Neural progenitor cell (in vitro differentiated cells): ENCODE data around the gene HLA-DMB. TPM values are rescaled to one million over a fixed set of nuclear protein-coding genes. Genes with fewer than 3 reads are reported as not detected.

ENCODE experiments used
- DNase-seq: peaks from one replicate; pipeline ENCODE4 v3.0.0-alpha.2; 2016; ENCODE audit warnings: low spot score
- H2AFZ ChIP-seq: fragments of 200-600 bp; sonication (generic); replicated peaks from 2 replicates; pipeline ENCODE4 v1.6.1; 2016; ENCODE audit warnings: antibody characterized with exemption
- H3F3A ChIP-seq: fragments of 200-600 bp; sonication (generic); 2 replicates; pipeline ENCODE4 v1.6.1; 2016; ENCODE audit warnings: antibody characterized with exemption, low read depth
- H3K27ac ChIP-seq: fragments of 200-600 bp; sonication (generic); 2 replicates; pipeline ENCODE4 v1.5.1; 2016; ENCODE audit warnings: mild to moderate bottlenecking
- H3K27me3 ChIP-seq: fragments of 200-600 bp; sonication (generic); 2 replicates; pipeline ENCODE4 v1.6.1; 2016; ENCODE audit warnings: mild to moderate bottlenecking, moderate library complexity
- H3K36me3 ChIP-seq: fragments of 200-600 bp; sonication (generic); 2 replicates; pipeline ENCODE4 v1.5.1; 2016
- H3K4me1 ChIP-seq: fragments of 200-600 bp; sonication (generic); 2 replicates; pipeline ENCODE4 v1.6.1; 2016; ENCODE audit warnings: mixed run types
- H3K4me2 ChIP-seq: fragments of 200-600 bp; sonication (generic); 2 replicates; pipeline ENCODE4 v1.6.1; 2016
- H3K4me3 ChIP-seq: fragments of 200-600 bp; sonication (generic); 2 replicates; pipeline ENCODE4 v1.5.1; 2016
- H3K79me2 ChIP-seq: fragments of 200-600 bp; sonication (generic); 2 replicates; pipeline ENCODE4 v1.6.1; 2016; ENCODE audit warnings: low read depth
- H3K9ac ChIP-seq: fragments of 200-600 bp; sonication (generic); 2 replicates; pipeline ENCODE4 v1.6.1; 2016
- H3K9me3 ChIP-seq: fragments of 200-600 bp; sonication (generic); 2 replicates; pipeline ENCODE4 v1.5.1; 2016; ENCODE audit warnings: low read depth
- H4K20me1 ChIP-seq: fragments of 200-600 bp; sonication (generic); 2 replicates; pipeline ENCODE4 v1.6.1; 2016; ENCODE audit warnings: low read depth
- H3K27ac Mint-ChIP-seq: 3 replicates; pipeline ENCODE4 v1.8.0; 2021; ENCODE audit warnings: mixed read lengths
- H3K27me3 Mint-ChIP-seq: 2 replicates; pipeline ENCODE4 v1.8.0; 2022; ENCODE audit warnings: low read depth, mild to moderate bottlenecking, inconsistent platforms, moderate library complexity, mixed read lengths; ENCODE audit not compliant: insufficient read depth
- H3K36me3 Mint-ChIP-seq: 3 replicates; pipeline ENCODE4 v1.8.0; 2021; ENCODE audit warnings: mixed read lengths
- H3K4me1 Mint-ChIP-seq: 3 replicates; pipeline ENCODE4 v1.8.0; 2021; ENCODE audit warnings: mixed read lengths
- H3K4me3 Mint-ChIP-seq: 3 replicates; pipeline ENCODE4 v1.8.0; 2021; ENCODE audit warnings: mild to moderate bottlenecking, moderate library complexity, mixed read lengths
- H3K9me3 Mint-ChIP-seq: 3 replicates; pipeline ENCODE4 v1.8.0; 2020; ENCODE audit warnings: mixed read lengths
- EZH2 ChIP-seq: fragments of 200-600 bp; sonication (generic); IDR thresholded peaks from 2 replicates; pipeline ENCODE4 v1.6.1; 2017; ENCODE audit warnings: antibody characterized with exemption, mild to moderate bottlenecking, moderate library complexity
- EZH2phosphoT487 ChIP-seq: fragments of 200-600 bp; sonication (generic); IDR thresholded peaks from 2 replicates; pipeline ENCODE4 v1.6.1; 2017; ENCODE audit warnings: antibody characterized with exemption
- total RNA-seq: library from RNA; depleted of rRNA; stranded (reverse); fragments of >200 nt; gene quantifications from 2 replicates; pipeline ENCODE4 v1.2.3, GENCODE V29; 2015; ENCODE audit warnings: low replicate concordance
- TF ChIP-seq, protein P1 (sequence below): fragments of 200-600 bp; sonication (generic); IDR thresholded peaks from 2 replicates; pipeline ENCODE4 v1.5.1; 2017; ENCODE audit warnings: antibody characterized with exemption, mild to moderate bottlenecking

The HLA-DMB gene
- total RNA-seq, 1 donor from 2014 or later: 4.5 TPM

DNA sequence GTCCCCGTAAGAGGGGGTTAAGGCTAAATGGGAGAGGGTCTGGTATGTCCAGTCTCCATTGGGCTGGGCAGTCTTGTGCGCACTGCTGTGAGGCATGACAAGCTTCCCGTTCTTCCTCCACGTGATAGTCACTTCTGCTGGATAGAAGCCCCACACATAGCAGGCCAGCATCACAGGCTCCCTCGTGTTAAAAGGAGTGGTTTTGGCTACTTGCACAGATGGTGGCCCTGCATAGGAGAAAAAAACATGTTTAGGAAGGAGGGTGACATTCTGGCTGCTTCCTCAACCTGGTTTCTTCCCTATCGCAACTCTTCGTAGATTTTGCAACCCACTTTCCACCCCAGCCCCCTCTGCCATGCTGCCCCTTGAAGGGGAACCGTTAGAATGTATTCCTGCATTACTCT lies 3.6 kb downstream of the HLA-DMB start:
- Histone ChIP-seq H3F3A (no peaks in the 10 kb centered on the region), H3K4me3 (no peak overlapping the region), H3K36me3 (no peaks in the 10 kb centered on the region), H2AFZ (no peak overlapping the region), H3K9ac (no peak overlapping the region), H3K9me3 (no peaks in the 10 kb centered on the region), H3K79me2 (no peaks in the 10 kb centered on the region), H3K4me1 (peaks cover 6% of the 10 kb centered on the region), H4K20me1 (no peaks in the 10 kb centered on the region), H3K4me2 (no peak overlapping the region), H3K27ac (no peak overlapping the region), H3K27me3 (peaks cover 9% of the 10 kb centered on the region)
- no peaks in the 10 kb centered on the region for H3K9me3 Mint-ChIP-seq
- no peak overlapping the region for H3K27ac Mint-ChIP-seq
- H3K27me3 Mint-ChIP-seq: peaks cover 3% of the 10 kb centered on the region
- TF ChIP-seq, protein P1, sequence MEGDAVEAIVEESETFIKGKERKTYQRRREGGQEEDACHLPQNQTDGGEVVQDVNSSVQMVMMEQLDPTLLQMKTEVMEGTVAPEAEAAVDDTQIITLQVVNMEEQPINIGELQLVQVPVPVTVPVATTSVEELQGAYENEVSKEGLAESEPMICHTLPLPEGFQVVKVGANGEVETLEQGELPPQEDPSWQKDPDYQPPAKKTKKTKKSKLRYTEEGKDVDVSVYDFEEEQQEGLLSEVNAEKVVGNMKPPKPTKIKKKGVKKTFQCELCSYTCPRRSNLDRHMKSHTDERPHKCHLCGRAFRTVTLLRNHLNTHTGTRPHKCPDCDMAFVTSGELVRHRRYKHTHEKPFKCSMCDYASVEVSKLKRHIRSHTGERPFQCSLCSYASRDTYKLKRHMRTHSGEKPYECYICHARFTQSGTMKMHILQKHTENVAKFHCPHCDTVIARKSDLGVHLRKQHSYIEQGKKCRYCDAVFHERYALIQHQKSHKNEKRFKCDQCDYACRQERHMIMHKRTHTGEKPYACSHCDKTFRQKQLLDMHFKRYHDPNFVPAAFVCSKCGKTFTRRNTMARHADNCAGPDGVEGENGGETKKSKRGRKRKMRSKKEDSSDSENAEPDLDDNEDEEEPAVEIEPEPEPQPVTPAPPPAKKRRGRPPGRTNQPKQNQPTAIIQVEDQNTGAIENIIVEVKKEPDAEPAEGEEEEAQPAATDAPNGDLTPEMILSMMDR: no peak
- TF ChIP-seq EZH2phosphoT487 (no peak), EZH2 (no peak)
- H3K4me1 Mint-ChIP-seq: peaks cover 10% of the 10 kb centered on the region
- H3K4me3 Mint-ChIP-seq: no peak overlapping the region
- H3K36me3 Mint-ChIP-seq: no peaks in the 10 kb centered on the region
- DNase-seq: no peak

DNA sequence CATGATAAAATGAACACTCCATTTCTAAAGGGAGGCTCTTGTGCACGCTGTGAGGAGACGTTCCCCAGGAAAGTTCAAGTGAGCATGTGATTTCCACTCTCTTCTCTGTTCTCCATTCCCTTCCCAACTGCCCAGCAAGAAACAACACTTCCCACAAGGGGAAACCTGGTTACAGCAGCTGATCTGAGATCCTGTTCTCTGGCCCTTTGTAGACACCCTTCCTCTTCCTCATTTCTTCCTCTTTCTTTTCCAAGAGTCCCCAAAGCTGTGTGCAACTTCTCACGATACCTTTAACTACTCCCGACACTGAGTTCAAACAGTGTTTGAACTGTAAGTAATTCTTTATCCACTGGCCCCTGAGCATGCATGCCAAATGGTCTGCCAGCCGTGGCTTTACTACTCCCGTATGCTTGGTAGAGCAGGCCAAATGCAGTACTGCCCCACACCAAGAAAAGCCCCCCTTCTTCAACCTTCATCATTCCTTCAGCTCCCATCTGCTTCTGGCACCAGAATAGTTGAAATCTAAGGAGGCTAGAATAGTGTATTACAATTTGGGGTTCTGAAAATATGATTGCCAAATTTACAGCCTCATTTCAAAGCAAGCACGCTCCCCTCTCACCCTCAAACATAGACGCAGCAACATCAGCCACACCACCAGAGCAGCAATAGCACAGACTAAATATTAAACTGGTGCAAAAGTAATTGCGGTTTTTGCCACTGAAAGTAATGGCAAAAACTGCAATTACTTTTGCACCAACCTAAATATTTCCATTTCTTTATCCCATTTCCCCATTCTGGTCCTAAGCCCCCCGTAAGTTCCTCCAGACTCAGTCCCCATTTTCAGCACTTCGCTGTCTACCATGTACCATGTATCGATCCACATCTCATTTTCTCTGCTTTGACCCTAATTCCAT lies 4.3 kb downstream of the HLA-DMB start:
- Histone ChIP-seq H3K36me3 (no peaks in the 10 kb centered on the region), H3K4me2 (no peak overlapping the region), H3K4me3 (no peak overlapping the region), H3K4me1 (peaks cover 5% of the 10 kb centered on the region), H3F3A (no peaks in the 10 kb centered on the region), H2AFZ (no peak overlapping the region), H3K9me3 (no peaks in the 10 kb centered on the region), H3K79me2 (no peaks in the 10 kb centered on the region), H3K27me3 (peaks cover 9% of the 10 kb centered on the region), H3K27ac (no peak overlapping the region), H4K20me1 (no peaks in the 10 kb centered on the region), H3K9ac (no peak overlapping the region)
- TF ChIP-seq EZH2 (no peak), EZH2phosphoT487 (no peak)
- TF ChIP-seq, protein P1: no peak
- Mint-ChIP-seq H3K9me3 (no peaks in the 10 kb centered on the region), H3K4me3 (no peak overlapping the region), H3K27me3 (peaks cover 4% of the 10 kb centered on the region), H3K27ac (no peak overlapping the region), H3K36me3 (no peaks in the 10 kb centered on the region), H3K4me1 (peaks cover 9% of the 10 kb centered on the region)
- DNase-seq: no peak

DNA sequence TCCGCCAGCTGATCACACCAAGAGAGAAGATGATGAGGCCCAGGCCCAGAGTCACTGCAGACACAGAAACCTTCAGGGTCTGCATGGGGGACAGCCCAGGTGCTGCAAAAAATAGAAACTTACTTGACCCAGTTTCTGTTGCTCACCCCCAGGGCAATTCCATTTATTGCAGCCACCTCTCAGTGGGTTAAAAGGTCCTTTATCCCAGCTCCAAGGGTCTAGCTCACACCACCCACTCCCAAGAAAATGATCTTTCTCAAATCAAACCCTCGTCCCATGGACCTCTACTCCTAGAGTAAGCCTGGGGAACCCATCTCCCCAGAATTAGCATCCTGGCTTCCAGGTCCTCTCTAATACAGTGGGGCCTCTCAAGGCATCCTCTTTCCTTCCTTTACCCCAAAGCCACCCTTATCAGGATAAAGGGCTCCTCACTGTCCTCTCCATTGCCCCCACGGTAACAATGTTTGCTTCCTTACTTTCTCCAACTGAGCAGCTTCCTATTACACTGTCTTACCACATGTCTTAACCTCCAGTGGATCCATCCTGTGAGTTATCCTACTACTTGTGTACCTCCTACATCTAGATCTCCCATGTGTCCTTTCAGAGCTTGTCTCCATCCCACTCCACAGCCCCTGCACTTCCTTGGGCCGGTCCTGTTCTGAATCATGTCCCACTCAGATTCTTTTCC lies 5.1 kb downstream of the HLA-DMB start:
- Histone ChIP-seq H3K79me2 (no peaks in the 10 kb centered on the region), H3K4me3 (no peak overlapping the region), H3K9me3 (no peaks in the 10 kb centered on the region), H2AFZ (no peak overlapping the region), H3K4me2 (no peak overlapping the region), H3K27me3 (peaks cover 11% of the 10 kb centered on the region), H3F3A (no peaks in the 10 kb centered on the region), H3K9ac (no peak overlapping the region), H3K36me3 (no peaks in the 10 kb centered on the region), H3K4me1 (no peaks in the 10 kb centered on the region), H3K27ac (no peak overlapping the region), H4K20me1 (no peaks in the 10 kb centered on the region)
- Mint-ChIP-seq H3K4me3 (no peak overlapping the region), H3K27me3 (peaks cover 5% of the 10 kb centered on the region), H3K9me3 (no peaks in the 10 kb centered on the region), H3K36me3 (no peaks in the 10 kb centered on the region), H3K27ac (no peak overlapping the region), H3K4me1 (peaks cover under 1% of the 10 kb centered on the region)
- no peak for DNase-seq
- no peak for TF ChIP-seq EZH2
- TF ChIP-seq, protein P1: no peak
- TF ChIP-seq EZH2phosphoT487: no peak
